ENCODE measurements around the gene PDHA1. TPM values are rescaled to one million over a fixed set of nuclear protein-coding genes. Genes with fewer than 3 reads are reported as not detected.

PDHA1 gene
- total and polyA plus RNA-seq, 2 of the 8 experiments (the other 6 are each of a cell fraction or from before 2014, with no cell fraction given) = 128 to 225 TPM

GRCh38 chrX:19303256-19303880 is 40.4 kb upstream of the PDHA1 start (continued):
- no peak for TF ChIP-seq CHD7 (IDR thresholded peaks at IDR 0.05; ENCODE audit: insufficient replicate concordance, low read length)
- TF ChIP-seq HDAC6 (IDR thresholded peaks at IDR 0.05; ENCODE audit: low read depth, low read length) = no peak
- TF ChIP-seq HDAC2 (IDR thresholded peaks at IDR 0.05; ENCODE audit: borderline replicate concordance in 1 of 2, low read depth in 2 of 2, low read length in 2 of 2) = no peak
- no peak for TF ChIP-seq YY1 (IDR thresholded peaks at IDR 0.05; ENCODE audit: low read depth, low read length)
- TF ChIP-seq CHD2 (IDR thresholded peaks at IDR 0.05; ENCODE audit: low read length) = no peak
- no peak for TF ChIP-seq POLR2AphosphoS5 (IDR thresholded peaks at IDR 0.05; ENCODE audit: low read depth, low read length)
- TF ChIP-seq TCF12 (IDR thresholded peaks at IDR 0.05; ENCODE audit: low read depth, low read length) = no peak
- TF ChIP-seq USF2 (IDR thresholded peaks at IDR 0.05; ENCODE audit: low read length) = no peak

Measured in H1 (cell line).